T-cell (primary cell): Measurements from ENCODE around the gene RAF1. TPM values are rescaled to one million over a fixed set of nuclear protein-coding genes. Genes with fewer than 3 reads are reported as not detected.
"Not testable (repeated sequence)": the region's sequence is repeated elsewhere in the genome, so short reads cannot be mapped to it uniquely, and the experiment has no call there.

Experiments
- ATAC-seq, 4 experiments: fragments of 200-7000 bp in 3 of 4; fragments of 150-1000 bp in 1 of 4; cut with Tn5 transposase; replicated peaks in 1 of 4; 1 replicate in 3 of 4; 2 replicates in 1 of 4; pipeline ENCODE4 v1.10.0; 2021; ENCODE audit warnings: moderate library complexity in 3 of 4, mild to moderate bottlenecking in 2 of 4, moderate number of reproducible peaks in 1 of 4
- CTCF ChIA-PET, 2 donors: fragments of 300-600 bp; sonication (Branson Sonifier 250); formaldehyde crosslinking; loops; one replicate each; lab custom pipeline; 2022; ENCODE audit warnings: antibody characterized with exemption in 2 of 2; lab: Charles Lee
- POLR2A ChIA-PET, 2 donors: fragments of 300-600 bp; sonication (Branson Sonifier 250); formaldehyde crosslinking; loops; one replicate each; lab custom pipeline; 2022; ENCODE audit warnings: antibody characterized with exemption in 2 of 2; lab: Charles Lee
- DNase-seq, 35 experiments: peaks; one replicate each; pipeline versions ENCODE4 v3.0.0 to v3.0.0-alpha.2; 2013 to 2023
- H3K27ac ChIP-seq: one replicate; pipeline ENCODE4 v1.5.1; 2013; ENCODE audit warnings: low read length
- H3K27me3 ChIP-seq, 2 experiments: replicated peaks in 1 of 2; 1 replicate in 1 of 2; 2 replicates in 1 of 2; pipeline versions ENCODE4 v1.6.1 to v1.7.0; 2013; ENCODE audit warnings: low read length in 1 of 2, mixed read lengths in 1 of 2; ENCODE audit not compliant: control insufficient read depth in 2 of 2, insufficient read depth in 2 of 2; ENCODE audit errors: extremely low read depth in 1 of 2
- H3K36me3 ChIP-seq, 2 donors: 1 replicate in 1 of 2; 2 replicates in 1 of 2; pipeline versions ENCODE4 v1.6.1 to v1.7.0; 2013; ENCODE audit warnings: low read length in 1 of 2; ENCODE audit not compliant: control insufficient read depth in 2 of 2, insufficient read depth in 1 of 2; ENCODE audit errors: extremely low read depth in 1 of 2
- H3K4me1 ChIP-seq, 2 experiments: 1 replicate in 1 of 2; 2 replicates in 1 of 2; pipeline versions ENCODE4 v1.6.1 to v1.7.0; 2013; ENCODE audit warnings: low read length in 2 of 2, mixed read lengths in 1 of 2; ENCODE audit not compliant: insufficient read depth in 2 of 2, control insufficient read depth in 1 of 2; ENCODE audit errors: extremely low read depth in 1 of 2
- H3K4me3 ChIP-seq, 2 donors: 1 replicate in 1 of 2; 2 replicates in 1 of 2; pipeline versions ENCODE4 v1.5.1 to v1.7.0; 2013; ENCODE audit warnings: mild to moderate bottlenecking in 2 of 2, low read length in 1 of 2, moderate library complexity in 1 of 2; ENCODE audit not compliant: control insufficient read depth in 1 of 2; ENCODE audit errors: extremely low read depth in 1 of 2
- H3K9me3 ChIP-seq: 2 replicates; pipeline ENCODE4 v1.7.0; 2013
- H3K27ac Mint-ChIP-seq, 2 donors: one replicate each; pipeline ENCODE4 v1.8.0; 2020 to 2021; ENCODE audit warnings: mild to moderate bottlenecking in 2 of 2, mixed read lengths in 2 of 2
- H3K27me3 Mint-ChIP-seq, 2 donors: one replicate each; pipeline ENCODE4 v1.8.0; 2021 to 2022; ENCODE audit warnings: mixed read lengths in 2 of 2
- H3K36me3 Mint-ChIP-seq: one replicate; pipeline ENCODE4 v1.8.0; 2021; ENCODE audit warnings: mixed read lengths
- H3K4me1 Mint-ChIP-seq, 3 donors: one replicate each; pipeline ENCODE4 v1.8.0; 2020 to 2022; ENCODE audit warnings: mixed read lengths in 3 of 3, mild to moderate bottlenecking in 1 of 3
- H3K4me3 Mint-ChIP-seq, 3 donors: one replicate each; pipeline ENCODE4 v1.8.0; 2020 to 2022; ENCODE audit warnings: mild to moderate bottlenecking in 3 of 3, mixed read lengths in 3 of 3, moderate library complexity in 3 of 3
- H3K9me3 Mint-ChIP-seq, 3 donors: one replicate each; pipeline ENCODE4 v1.8.0; 2020 to 2022; ENCODE audit warnings: mixed read lengths in 3 of 3
- WGBS: methylation state at CpG from one replicate; pipeline ENCODE4 v1.1.5; 2013; ENCODE audit warnings: missing lambda C conversion rate; ENCODE audit not compliant: insufficient coverage; 5-methylcytosine and 5-hydroxymethylcytosine counted together
- total RNA-seq, 35 experiments: library from RNA in 6 of 35; stranded (reverse) in 6 of 35; fragments of 120-200 nt in 1 of 35; gene quantifications; one replicate each; pipeline versions ENCODE4 v1.2.1 to v1.2.4 and lab custom pipeline; 2013 to 2026

RAF1 gene
- total RNA-seq, 5 donors from 2014 or later (not counting 1 experiment from before 2014, with no cell fraction given) = 95.3 to 112 (median 105) TPM

- H3K9me3 Mint-ChIP-seq, H3K4me1 ChIP-seq, DNase-seq, H3K27me3 Mint-ChIP-seq, H3K27ac Mint-ChIP-seq, H3K9me3 ChIP-seq, H3K4me3 Mint-ChIP-seq, H3K27ac ChIP-seq, H3K4me1 Mint-ChIP-seq, H3K36me3 ChIP-seq, ATAC-seq, POLR2A ChIA-PET, H3K36me3 Mint-ChIP-seq, H3K27me3 ChIP-seq, H3K4me3 ChIP-seq: not testable (repeated sequence)
- no CpG with 5 or more reads among the region's 10 CpGs for WGBS
- CTCF ChIA-PET = interaction anchor here in 1 of 2 donors (0.5 kb wide), 1 partner anchor 194 kb away, joined by 4 read pairs; no protein-coding TSS in a partner anchor
These were observed 10.2 kb upstream of the RAF1 start for GRCh38 chr3:12673956-12674736.

GRCh38 chr3:12671120-12671450, 7.2 kb upstream of the RAF1 start:
- Histone ChIP-seq H3K9me3 (no peaks in the 10 kb centered on the region), H3K4me3 (no peak overlapping the region), H3K4me1 (no peaks in the 10 kb centered on the region), H3K27me3 (no peaks in the 10 kb centered on the region), H3K36me3 (no peaks in the 10 kb centered on the region), H3K27ac (no peak overlapping the region)
- CTCF ChIA-PET = no interaction called here
- POLR2A ChIA-PET = no interaction called here
- no peaks in the 10 kb centered on the region for H3K4me1 Mint-ChIP-seq
- no peaks in the 10 kb centered on the region for H3K27me3 Mint-ChIP-seq
- H3K36me3 Mint-ChIP-seq = no peaks in the 10 kb centered on the region
- WGBS = 94% methylated on average over 3 of the region's 3 CpGs
- H3K4me3 Mint-ChIP-seq = no peak overlapping the region
- DNase-seq = no peak
- peaks cover 0 to 6% (median 0%) of the 10 kb centered on the region in 3 donors for H3K9me3 Mint-ChIP-seq
- no peak for ATAC-seq
- no peak overlapping the region for H3K27ac Mint-ChIP-seq

- Mint-ChIP-seq H3K9me3 (peaks cover 0 to 6% (median 0%) of the 10 kb centered on the region in 3 donors), H3K4me3 (no peak overlapping the region), H3K36me3 (no peaks in the 10 kb centered on the region), H3K27me3 (no peaks in the 10 kb centered on the region), H3K27ac (no peak overlapping the region), H3K4me1 (no peaks in the 10 kb centered on the region)
- Histone ChIP-seq H3K4me1 (no peaks in the 10 kb centered on the region), H3K4me3 (no peak overlapping the region), H3K27ac (no peak overlapping the region), H3K36me3 (no peaks in the 10 kb centered on the region), H3K9me3 (no peaks in the 10 kb centered on the region), H3K27me3 (no peaks in the 10 kb centered on the region)
- ChIA-PET CTCF (interaction anchor here (0.5 to 0.7 kb wide), 2 partner anchors 33 to 104 kb away, joined by 3 read pairs; no protein-coding TSS in a partner anchor), POLR2A (interaction anchor here in 1 of 2 donors (0.5 kb wide), 1 partner anchor 22 kb away, joined by 4 read pairs; no protein-coding TSS in a partner anchor)
- 96% methylated on average over 3 of the region's 10 CpGs for WGBS
- ATAC-seq (no peak), DNase-seq (no peak)
These were observed 6.6 kb upstream of the RAF1 start for GRCh38 chr3:12670365-12671119.

GRCh38 chr3:12663401-12663935, 449 bp downstream of the RAF1 start:
- Mint-ChIP-seq H3K36me3 (peaks cover 3% of the 10 kb centered on the region), H3K4me3 (peak overlapping the region; percentile 93 to 99 (median 98)), H3K4me1 (peaks cover 36 to 46% (median 43%) of the 10 kb centered on the region in 3 donors), H3K9me3 (no peaks in the 10 kb centered on the region), H3K27me3 (no peaks in the 10 kb centered on the region), H3K27ac (peak overlapping the region; percentile 98 to 100)
- peak in 26 of 35 experiments; percentile 1 to 65 (median 42) for DNase-seq
- H3K4me3 ChIP-seq = peak overlapping the region; percentile 67 to 96
- H3K4me1 ChIP-seq = peaks cover 17 to 32% of the 10 kb centered on the region in 2 experiments
- ChIA-PET POLR2A (interaction anchor here in 1 of 2 donors (0.5 to 1.1 kb wide), 5 partner anchors 9 to 76 kb away, joined by 3 to 9 read pairs (median 3); no protein-coding TSS in a partner anchor), CTCF (interaction anchor here in 1 of 2 donors (0.7 to 1.0 kb wide), 2 partner anchors 86 to 179 kb away, joined by 3 read pairs; partner anchors contain the start of gene TSEN2)
- under 1% methylated on average over 44 of the region's 45 CpGs for WGBS
- no peaks in the 10 kb centered on the region for H3K36me3 ChIP-seq
- H3K27me3 ChIP-seq = no peaks in the 10 kb centered on the region
- H3K9me3 ChIP-seq = no peaks in the 10 kb centered on the region
- peak overlapping the region; percentile 95 for H3K27ac ChIP-seq
- ATAC-seq = peak; percentile 63 to 71 (median 67)

GRCh38 chr3:12662593-12663400, 1.1 kb downstream of the RAF1 start:
- H3K36me3 Mint-ChIP-seq = peaks cover 3% of the 10 kb centered on the region
- WGBS = under 1% methylated on average over 24 of the region's 26 CpGs
- Histone ChIP-seq H3K4me3 (peak overlapping the region; percentile 67 to 96), H3K27me3 (no peaks in the 10 kb centered on the region), H3K9me3 (no peaks in the 10 kb centered on the region), H3K27ac (peak overlapping the region; percentile 95), H3K36me3 (no peaks in the 10 kb centered on the region), H3K4me1 (peaks cover 19 to 35% of the 10 kb centered on the region in 2 experiments)
- ChIA-PET CTCF (interaction anchor here in 1 of 2 donors (0.8 kb wide), 1 partner anchor 58 kb away, joined by 7 read pairs; no protein-coding TSS in a partner anchor), POLR2A (interaction anchor here (0.5 to 1.3 kb wide), 7 partner anchors 9 to 159 kb away, joined by 3 to 9 read pairs (median 4); no protein-coding TSS in a partner anchor)
- H3K4me1 Mint-ChIP-seq = peaks cover 41 to 52% (median 47%) of the 10 kb centered on the region in 3 donors
- peak in 20 of 35 experiments; percentile 4 to 41 (median 11) for DNase-seq
- H3K9me3 Mint-ChIP-seq = no peaks in the 10 kb centered on the region
- no peaks in the 10 kb centered on the region for H3K27me3 Mint-ChIP-seq
- H3K4me3 Mint-ChIP-seq = peak overlapping the region; percentile 93 to 99 (median 98)
- ATAC-seq = no peak
- peak overlapping the region; percentile 72 to 94 for H3K27ac Mint-ChIP-seq
